Measurements from ENCODE around the gene MIAT. TPM values are rescaled to one million over a fixed set of nuclear protein-coding genes. Genes with fewer than 3 reads are reported as not detected.

Gene MIAT
- total and polyA plus RNA-seq, 2 of the 8 experiments (the other 6 are each of a cell fraction or from before 2014, with no cell fraction given) = 27.6 to 36.0 TPM

DNA sequence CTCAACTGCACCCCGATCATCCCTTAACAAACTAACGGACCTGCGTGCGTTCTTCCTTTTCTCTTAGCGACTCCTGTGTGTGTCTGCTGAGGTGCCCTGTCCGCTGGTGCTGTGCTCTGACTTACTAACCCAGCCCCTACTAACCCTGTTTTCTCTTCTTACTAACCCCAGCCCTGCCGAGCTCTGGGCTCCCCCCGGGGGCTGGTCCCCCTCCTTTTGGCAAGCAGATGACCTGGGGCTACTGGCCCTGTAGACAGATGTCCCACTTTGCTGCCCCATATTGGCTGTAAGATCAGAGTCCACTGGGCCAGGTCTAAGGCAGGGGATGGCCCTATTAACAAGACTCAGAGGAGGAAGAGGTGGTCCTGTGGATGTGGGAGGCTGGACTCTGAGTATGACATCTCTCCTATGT is 14.7 kb downstream of the MIAT start:
- Histone ChIP-seq H4K5ac (ENCODE audit: insufficient read length, low read depth, low read length) (peak overlapping the region; percentile 70), H3K4ac (replicated peaks; ENCODE audit: insufficient read length, low read depth, low read length) (peak overlapping the region; percentile 22), H3K36me3 (ENCODE audit: control insufficient read depth in 2 of 4, insufficient read depth in 4 of 4, low read length in 3 of 4) (peaks cover 3 to 18% (median 8%) of the 10 kb centered on the region in 4 experiments; a peak in 6 of 8 replicates), H3K4me2 (ENCODE audit: insufficient read depth in 1 of 2, low read depth in 2 of 2, low read length in 2 of 2) (peak overlapping the region; percentile 82 to 100), H2BK12ac (ENCODE audit: low read depth, low read length) (peak overlapping the region; percentile 35; the same call in 1 of the 2 replicates), H3K4me3 (ENCODE audit: extremely low read depth in 1 of 4, insufficient read depth in 2 of 4, low read depth in 3 of 4, low read length in 4 of 4) (peak overlapping the region; percentile 70 to 81 (median 71); a peak in 7 of 8 replicates), H3K56ac (replicated peaks; ENCODE audit: insufficient read length, low read depth, low read length) (no peak overlapping the region), H4K8ac (ENCODE audit: extremely low read depth, insufficient read depth, low read length) (no peak overlapping the region; the same call in 1 of the 2 replicates), H2BK120ac (replicated peaks; ENCODE audit: low read depth, low read length) (no peak overlapping the region), H3K18ac (ENCODE audit: extremely low read depth, low read length) (peak overlapping the region; percentile 17; the same call in 1 of the 2 replicates), H2BK5ac (ENCODE audit: low read depth, low read length) (no peak overlapping the region; the same call in 1 of the 2 replicates), H2AFZ (ENCODE audit: low read length) (no peak overlapping the region), H3K23ac (ENCODE audit: insufficient read length) (no peak overlapping the region), H3K27me3 (replicated peaks in 1 of 4; ENCODE audit: control insufficient read depth in 3 of 4, extremely low read depth in 1 of 4, insufficient read depth in 3 of 4, low read length in 3 of 4) (no peaks in the 10 kb centered on the region), H3K79me1 (ENCODE audit: low read depth, low read length) (peaks cover 8% of the 10 kb centered on the region), H3K79me2 (ENCODE audit: control insufficient read depth in 1 of 2, insufficient read depth in 2 of 2, low read length in 2 of 2) (peaks cover 0 to 8% of the 10 kb centered on the region in 2 experiments; a peak in 1 of 4 replicates), H3K23me2 (ENCODE audit: low read depth, low read length) (peaks cover 11% of the 10 kb centered on the region), H4K20me1 (replicated peaks in 1 of 2; ENCODE audit: control insufficient read depth in 1 of 2, insufficient read depth in 2 of 2, low read length in 2 of 2) (no peaks in the 10 kb centered on the region), H3K27ac (ENCODE audit: low read depth, low read length) (peak overlapping the region; percentile 50), H3K14ac (ENCODE audit: insufficient read length) (no peak overlapping the region), H3K9ac (replicated peaks in 1 of 4; ENCODE audit: extremely low read depth in 1 of 4, low read depth in 3 of 4, low read length in 3 of 4) (no peak overlapping the region), H2BK15ac (ENCODE audit: low read length) (peak overlapping the region; percentile 83; the same call in 1 of the 2 replicates), H3K4me1 (replicated peaks in 1 of 4; ENCODE audit: control insufficient read depth in 3 of 4, insufficient read depth in 4 of 4, low read length in 3 of 4) (peaks cover 4 to 24% (median 18%) of the 10 kb centered on the region in 4 experiments), H2BK20ac (ENCODE audit: low read length) (0 out of 2 replicates have a peak overlapping the region, but pooled peaks have one; percentile 2), H2AK5ac (ENCODE audit: low read depth, low read length) (0 out of 2 replicates have a peak overlapping the region, but pooled peaks have one; percentile 2), H4K91ac (replicated peaks; ENCODE audit: insufficient read length, low read length) (peak overlapping the region; percentile 20), H3K9me3 (ENCODE audit: insufficient read depth in 2 of 2, low read depth in 1 of 2, low read length in 1 of 2) (no peaks in the 10 kb centered on the region)
- FAIRE-seq = no peak
- WGBS, 2 experiments (ENCODE audit: extremely low coverage in 1 of 2, insufficient coverage in 1 of 2, insufficient read length in 1 of 2, insufficient replicate concordance in 2 of 2, low coverage in 1 of 2, low lambda C conversion rate in 2 of 2, missing lambda C conversion rate in 1 of 2) = 93% methylated on average over 8 of the region's 8 CpGs; no CpG with 5 or more reads in 1 of the 2 experiments
- ChIA-PET POLR2A (ENCODE audit: partially characterized antibody) (interaction anchor here (1.0 to 5.3 kb wide), 11 partner anchors 9 to 242 kb away, joined by 3 to 43 read pairs (median 4); partner anchors contain the start of genes ASPHD2, HPS4, MIAT and SRRD), CTCF (ENCODE audit: partially characterized antibody) (interaction anchor here (0.7 to 2.0 kb wide), 6 partner anchors 10 to 122 kb away, joined by 3 to 8 read pairs (median 4); no protein-coding TSS in a partner anchor)
- DNase-seq (ENCODE audit: low read depth in 1 of 2, low spot score in 2 of 2) = no peak
- TF ChIP-seq CEBPB (IDR thresholded peaks at IDR 0.05; ENCODE audit: low read depth, low read length) (no peak), CBX8 (IDR thresholded peaks at IDR 0.05; ENCODE audit: borderline replicate concordance, low read depth, low read length) (no peak), HDAC2 (IDR thresholded peaks at IDR 0.05; ENCODE audit: borderline replicate concordance in 1 of 2, low read depth in 2 of 2, low read length in 2 of 2) (no peak), RNF2 (IDR thresholded peaks at IDR 0.05; ENCODE audit: borderline replicate concordance, low read depth, low read length, missing control alignments, poor library complexity, severe bottlenecking) (no peak), SAP30 (IDR thresholded peaks at IDR 0.05; ENCODE audit: insufficient read depth, insufficient replicate concordance, low read length) (no peak), SP4 (IDR thresholded peaks at IDR 0.05; ENCODE audit: low read length) (no peak), NRF1 (IDR thresholded peaks at IDR 0.05; ENCODE audit: low read depth, low read length) (no peak), HDAC6 (IDR thresholded peaks at IDR 0.05; ENCODE audit: low read depth, low read length) (no peak)
- TF ChIP-seq, protein P1, sequence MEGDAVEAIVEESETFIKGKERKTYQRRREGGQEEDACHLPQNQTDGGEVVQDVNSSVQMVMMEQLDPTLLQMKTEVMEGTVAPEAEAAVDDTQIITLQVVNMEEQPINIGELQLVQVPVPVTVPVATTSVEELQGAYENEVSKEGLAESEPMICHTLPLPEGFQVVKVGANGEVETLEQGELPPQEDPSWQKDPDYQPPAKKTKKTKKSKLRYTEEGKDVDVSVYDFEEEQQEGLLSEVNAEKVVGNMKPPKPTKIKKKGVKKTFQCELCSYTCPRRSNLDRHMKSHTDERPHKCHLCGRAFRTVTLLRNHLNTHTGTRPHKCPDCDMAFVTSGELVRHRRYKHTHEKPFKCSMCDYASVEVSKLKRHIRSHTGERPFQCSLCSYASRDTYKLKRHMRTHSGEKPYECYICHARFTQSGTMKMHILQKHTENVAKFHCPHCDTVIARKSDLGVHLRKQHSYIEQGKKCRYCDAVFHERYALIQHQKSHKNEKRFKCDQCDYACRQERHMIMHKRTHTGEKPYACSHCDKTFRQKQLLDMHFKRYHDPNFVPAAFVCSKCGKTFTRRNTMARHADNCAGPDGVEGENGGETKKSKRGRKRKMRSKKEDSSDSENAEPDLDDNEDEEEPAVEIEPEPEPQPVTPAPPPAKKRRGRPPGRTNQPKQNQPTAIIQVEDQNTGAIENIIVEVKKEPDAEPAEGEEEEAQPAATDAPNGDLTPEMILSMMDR (IDR thresholded peaks at IDR 0.05; ENCODE audit: control extremely low read depth in 1 of 3, insufficient read depth in 1 of 3, low read depth in 1 of 3, low read length in 3 of 3) = no peak

All from H1 (cell line).